GM18870 (cell line): ENCODE measurements around the gene FRMD4B.
A peak's percentile ranks its signal among the peaks of the same experiment; 100 is the strongest.

Experiments
- ATAC-seq: cut with Tn5 transposase; IDR thresholded peaks from one replicate; pipeline ENCODE4 v1.9.1; 2021; ENCODE audit warnings: moderate library complexity; ENCODE audit not compliant: unreplicated experiment

FRMD4B gene

DNA sequence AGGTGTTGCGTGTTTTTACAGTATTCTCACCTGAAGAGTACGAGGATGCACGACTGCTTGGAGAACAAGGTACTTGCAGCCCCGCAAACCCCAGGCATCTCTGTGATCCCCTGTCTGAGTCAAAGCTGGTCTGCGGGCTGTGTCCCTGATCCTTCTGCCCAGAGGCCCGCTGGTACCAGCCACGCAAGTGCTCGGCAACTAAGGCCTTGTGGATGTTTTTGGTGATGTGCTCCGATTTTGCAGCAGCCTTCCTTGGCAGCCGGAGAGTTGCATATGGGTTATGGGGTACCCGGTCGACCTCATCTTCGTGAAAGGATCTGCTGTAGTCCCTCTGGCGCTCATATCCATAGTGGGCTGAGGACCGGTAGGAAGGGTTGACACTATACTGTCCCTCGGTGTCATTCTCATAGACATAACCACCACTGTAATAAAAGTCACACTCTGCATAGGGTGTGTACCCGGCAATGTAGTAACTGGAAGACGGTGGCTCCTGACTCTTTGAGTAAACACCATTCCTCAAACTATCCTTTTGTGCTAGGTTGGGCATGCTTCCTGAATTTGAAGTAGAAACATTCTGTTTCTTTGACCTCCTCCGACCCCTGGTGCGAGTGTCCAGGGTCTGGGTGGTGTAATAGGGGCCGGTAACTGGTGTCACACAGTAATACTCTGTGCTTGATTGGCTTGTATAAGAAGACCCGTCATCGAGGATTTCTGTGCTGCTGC is 204.9 kb downstream of the FRMD4B start:
- ATAC-seq: no peak

DNA sequence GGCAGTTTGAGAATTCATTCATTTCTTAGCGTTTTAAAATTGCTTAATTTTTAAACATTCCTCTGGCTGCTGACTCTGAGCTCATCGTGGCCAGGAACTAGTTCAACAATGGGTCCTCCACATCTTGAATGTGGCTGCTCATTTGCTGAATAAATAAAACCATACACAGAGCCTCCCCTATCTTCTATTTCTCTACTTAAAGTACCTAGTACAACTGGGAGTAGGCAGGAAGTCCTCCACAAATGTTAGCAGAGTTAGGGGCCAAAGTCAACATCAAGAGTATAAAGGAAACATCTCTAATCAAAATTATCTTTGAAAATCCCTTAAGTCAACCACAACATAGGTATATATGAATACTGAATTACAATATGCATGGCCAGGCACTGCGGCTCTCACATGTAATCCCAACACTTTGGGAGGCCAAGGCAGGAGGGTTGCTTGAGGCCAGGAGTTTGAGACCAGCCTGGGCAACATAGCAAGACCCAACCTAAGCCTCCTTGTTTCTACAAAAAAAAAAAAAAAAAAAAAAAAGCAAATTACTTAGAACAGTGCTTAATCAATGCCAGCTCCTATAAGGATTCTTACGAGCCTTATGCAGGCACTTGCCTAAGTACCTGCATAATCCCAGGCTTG is 206.0 kb downstream of the FRMD4B start:
- no peak for ATAC-seq

DNA sequence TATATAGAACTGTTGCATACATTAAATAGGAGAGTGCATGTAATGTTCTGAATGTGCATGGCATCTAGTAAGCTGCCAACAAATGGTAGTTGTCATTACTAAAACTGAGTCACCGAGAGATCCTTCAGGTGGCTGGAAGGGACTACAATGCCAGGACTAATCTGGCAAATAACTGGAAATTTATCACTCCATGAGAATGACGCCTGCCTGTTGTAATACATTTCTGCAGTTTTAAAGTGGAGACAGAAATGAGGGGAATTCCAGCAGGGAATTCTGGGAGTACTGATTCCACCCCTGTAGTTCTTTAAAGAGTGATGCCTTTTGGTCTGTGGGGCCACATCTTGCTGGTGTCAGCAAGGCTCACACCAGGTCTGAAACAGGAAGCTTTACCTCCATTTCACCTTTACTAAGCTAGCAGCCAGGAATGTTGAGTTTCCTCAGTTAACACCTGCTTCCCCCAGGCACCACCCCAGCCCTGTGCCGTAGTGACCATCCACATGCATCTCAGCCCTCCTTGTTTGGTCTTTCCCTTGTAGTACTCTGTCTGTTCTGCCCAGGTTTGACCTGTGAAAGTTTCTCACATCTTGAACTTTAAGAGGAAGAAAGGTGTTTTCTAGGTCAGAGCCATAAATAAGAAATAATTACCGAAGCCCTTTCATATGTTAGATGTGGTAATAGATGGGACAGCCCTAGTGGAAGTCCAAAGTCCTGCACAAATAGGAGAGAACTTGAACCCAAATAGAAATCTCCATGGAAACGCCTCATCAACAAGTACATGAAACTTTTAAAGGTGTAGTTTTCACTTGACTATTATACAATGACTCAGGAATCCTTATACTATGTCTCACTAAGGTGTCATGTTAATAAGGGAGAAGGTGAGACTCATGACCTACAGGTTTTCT is 206.8 kb downstream of the FRMD4B start:
- ATAC-seq: no peak

DNA sequence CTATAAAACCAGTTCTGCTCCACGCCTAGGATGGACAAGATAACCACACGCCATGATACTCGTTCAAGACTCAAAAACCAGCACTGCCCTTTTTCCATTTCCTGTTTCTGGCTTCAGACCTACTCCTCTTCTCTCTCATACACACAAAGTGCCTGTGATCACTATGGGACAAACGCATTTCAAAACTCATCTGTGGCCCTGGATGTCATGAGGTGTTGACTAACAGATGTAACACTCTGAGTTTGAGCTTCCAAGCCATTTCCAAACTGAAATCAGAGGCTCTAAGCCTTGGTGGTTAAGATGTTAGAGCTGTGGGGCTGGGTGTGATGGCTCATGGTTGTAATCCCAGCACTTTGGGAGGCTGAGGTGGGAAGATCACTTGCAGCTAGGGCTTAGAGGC is 207.8 kb downstream of the FRMD4B start:
- no peak for ATAC-seq

DNA sequence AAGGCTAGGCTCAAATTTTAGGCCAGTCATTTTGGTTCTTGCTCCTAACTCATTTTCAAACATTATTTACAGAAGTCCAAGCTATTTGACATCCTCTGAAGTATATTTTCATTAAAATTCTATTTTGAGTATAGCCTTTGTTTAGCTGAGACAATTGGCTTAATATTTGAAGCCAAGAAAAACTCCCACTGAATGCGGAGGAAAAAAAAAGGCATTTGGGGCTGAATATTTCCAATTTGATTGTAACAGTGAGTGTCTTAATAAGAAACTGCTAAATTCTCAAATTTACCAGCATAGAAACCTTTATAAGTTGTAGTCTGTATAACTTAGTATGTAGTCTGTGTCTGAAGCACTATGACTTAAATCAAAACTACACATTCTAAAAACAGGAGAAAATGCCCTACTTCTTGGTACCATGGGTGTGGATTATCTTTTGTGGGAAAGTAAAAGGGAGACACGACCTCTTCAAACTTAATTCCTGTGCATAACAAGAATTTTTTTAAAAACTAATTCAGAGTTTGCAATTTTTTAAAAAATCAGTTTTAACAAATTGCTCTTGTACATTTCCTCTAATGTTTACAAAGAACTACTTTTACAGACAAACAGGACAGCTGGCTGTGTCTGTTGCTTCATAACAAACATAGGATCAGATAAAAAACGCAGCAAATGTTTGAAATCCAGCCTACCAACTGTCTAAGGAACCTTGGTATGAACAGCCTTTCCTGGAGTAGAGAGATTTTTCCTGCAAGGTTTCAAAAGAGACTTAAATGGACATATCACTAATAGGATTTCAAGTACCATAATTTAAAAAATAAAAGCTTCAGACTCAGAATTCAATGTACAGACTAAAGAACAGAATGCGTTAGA is 210.8 kb downstream of the FRMD4B start:
- ATAC-seq: no peak

DNA sequence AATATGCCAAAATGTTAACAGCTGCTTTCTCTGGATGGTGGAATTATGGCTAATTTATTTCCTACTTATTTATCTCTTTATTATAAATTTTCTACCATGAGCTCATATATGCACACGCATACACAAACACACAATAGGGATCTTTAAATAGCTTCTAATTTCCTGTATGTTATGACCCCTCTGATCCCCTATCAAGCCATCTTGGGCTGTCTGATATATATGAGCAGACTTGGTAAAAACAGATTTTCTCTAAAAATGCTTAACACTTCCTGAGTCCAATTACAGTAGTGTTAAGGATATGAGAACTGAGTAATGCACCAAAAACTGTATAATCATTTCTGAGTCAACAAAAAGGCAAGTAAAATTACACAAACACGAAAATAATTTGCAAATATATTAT is 211.4 kb downstream of the FRMD4B start:
- no peak for ATAC-seq

DNA sequence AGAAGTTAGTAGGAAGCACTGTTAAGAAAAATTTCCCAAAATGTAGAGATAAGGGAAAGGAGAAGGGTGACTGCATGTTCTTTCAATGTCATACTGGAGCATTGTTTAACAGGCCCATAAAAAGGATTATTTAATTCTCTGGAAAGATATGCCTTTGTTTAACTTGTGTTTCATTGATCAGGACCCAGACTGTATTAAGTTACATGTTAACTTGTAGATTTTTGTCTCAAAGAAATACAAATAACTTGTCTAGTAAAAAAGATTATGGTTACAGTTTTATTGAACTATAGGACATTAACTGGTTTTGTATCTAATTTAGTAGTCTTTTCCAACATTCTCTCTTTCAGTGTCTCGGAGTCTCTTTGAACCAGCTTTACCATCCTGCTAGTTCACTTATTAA is 213.8 kb downstream of the FRMD4B start:
- ATAC-seq: no peak

DNA sequence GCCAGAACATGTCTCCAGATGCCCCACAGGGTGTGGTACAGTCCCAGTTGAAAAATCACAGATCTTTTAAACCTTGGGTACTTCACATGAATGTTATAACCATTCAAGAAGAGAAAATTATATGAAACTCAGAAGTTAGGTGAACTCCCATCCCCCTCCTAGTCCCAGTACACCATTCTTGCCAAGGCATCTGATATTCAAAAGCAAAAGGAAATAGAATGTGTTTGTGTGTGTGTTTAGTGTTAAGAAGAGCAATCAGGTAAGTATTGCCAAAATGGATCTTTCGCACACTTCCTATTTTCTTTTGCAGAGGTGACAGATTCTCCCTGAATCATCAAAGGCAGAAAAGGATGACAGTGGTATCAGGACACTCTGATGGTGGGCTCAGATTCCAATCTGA is 219.4 kb downstream of the FRMD4B start:
- no peak for ATAC-seq

DNA sequence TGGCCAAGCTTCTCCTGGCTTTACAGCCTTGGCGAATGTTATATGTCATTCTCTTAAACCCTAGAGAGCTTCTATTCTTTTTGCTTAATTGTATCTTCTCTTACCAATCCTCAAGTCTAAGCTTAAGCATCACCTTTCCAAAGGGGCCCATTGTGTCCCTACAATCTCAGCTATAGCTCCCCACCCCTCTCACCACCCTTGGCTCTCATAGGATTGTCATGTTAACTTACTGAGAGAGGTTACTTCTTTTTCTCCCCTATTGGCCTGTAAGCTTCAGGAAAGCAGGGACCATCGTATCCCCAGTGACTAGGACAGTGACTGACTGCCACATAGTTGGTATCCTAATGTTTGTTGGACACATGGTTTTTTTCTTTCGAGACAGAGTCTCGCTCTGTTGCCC is 220.1 kb downstream of the FRMD4B start:
- ATAC-seq: no peak

DNA sequence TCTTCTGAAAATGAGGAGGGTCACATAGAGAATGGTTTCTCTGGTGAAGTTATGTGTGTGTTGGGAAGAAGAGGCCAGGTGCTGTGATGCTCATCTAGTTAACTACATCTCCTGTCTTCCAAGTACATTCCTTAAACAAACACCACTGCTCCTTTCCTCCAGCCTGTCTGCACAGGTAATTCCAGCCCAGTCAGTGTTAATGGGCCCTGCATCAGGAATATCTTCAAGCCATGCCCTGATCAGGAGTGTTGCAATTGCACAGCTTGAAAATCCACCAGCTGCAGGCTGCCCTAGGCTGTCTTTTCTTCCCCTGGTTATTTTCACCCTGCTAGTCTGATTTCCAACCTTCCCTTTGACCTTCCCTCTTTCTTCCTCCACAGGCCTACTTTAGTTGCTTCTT is 221.6 kb downstream of the FRMD4B start:
- no peak for ATAC-seq

DNA sequence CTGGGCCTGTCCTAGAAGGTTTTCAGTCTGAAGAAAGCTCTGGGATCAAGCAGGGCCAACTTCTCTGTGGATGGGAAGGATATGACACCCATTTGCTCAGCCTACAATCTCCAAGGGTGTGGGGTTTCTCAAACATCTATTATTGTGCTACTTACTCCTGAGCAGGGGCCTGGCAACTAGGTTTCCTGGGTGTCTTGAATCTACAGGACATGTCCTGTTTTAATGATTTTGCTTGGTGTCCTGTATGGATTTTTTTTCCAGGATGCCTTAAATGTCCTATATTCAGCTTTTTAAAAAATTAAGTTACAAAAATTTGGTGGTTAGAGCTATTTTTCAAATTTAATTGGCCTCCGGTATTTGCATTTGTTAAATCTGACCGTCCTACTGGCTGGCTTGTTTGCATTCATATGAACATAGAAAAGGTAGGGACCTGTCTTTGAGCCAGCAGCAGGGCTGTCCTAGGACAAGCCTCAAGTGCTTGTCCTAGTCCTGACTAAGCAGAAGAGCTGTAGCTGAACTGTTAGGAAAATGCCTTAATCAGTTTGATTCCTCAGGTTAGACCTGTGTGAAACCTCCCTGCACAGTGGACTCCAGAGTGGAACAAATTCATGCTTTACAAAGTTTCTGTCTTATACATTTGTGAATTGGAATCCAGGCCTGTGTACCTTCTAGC is 223.4 kb downstream of the FRMD4B start:
- ATAC-seq: no peak

DNA sequence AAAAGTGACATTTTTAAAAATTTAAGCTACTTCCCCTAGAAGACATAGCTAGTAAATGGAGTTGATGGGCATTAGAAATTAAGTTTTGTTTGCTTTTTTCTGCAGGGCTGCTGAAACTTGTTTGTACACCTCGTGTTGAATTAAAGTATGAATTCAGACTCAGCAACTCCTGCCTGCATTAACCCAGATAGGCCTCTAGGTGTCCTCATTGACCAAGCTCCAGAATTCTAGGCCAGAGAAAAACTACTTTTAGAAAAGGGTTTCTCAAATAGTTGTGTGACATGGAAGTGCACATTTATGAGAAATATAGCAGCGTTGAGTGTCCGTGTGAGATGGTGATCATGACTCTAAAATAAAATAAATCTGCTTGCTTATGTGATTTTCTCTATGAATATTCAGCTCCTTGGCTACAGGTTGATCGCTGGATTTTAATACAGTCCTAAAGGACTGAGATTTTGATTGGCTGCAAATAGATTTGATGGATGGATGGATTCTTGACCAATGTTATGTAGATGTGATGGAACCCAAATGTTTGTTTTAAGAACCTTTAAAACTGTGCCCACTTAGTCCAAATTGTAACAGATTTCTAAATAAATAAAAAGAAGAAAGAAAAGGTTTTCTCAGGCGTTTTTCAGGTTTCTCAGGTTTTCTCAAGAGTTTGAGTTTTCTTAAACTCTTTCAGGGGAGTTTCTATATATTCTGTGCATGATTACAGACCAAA is 224.1 kb downstream of the FRMD4B start:
- ATAC-seq: peak; percentile 58

DNA sequence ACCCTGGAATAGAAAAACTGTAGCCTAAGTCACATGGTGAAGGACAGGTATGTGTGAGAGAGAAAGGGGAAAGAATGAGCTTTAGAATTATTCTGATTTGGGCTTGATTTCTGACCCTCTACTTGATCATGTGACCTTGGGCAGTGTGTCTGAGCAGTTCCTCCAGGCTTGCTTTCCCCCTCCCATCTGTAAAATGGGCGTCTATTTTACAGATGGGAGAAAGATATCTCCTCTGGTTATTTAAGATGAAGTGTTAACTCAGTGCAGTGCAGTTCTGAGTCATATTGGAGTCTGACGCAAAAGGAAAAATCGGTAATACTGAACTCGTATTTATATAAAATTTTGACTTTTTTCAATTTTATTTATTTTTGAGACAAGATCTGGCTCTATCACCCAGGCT is 225.4 kb downstream of the FRMD4B start:
- no peak for ATAC-seq

DNA sequence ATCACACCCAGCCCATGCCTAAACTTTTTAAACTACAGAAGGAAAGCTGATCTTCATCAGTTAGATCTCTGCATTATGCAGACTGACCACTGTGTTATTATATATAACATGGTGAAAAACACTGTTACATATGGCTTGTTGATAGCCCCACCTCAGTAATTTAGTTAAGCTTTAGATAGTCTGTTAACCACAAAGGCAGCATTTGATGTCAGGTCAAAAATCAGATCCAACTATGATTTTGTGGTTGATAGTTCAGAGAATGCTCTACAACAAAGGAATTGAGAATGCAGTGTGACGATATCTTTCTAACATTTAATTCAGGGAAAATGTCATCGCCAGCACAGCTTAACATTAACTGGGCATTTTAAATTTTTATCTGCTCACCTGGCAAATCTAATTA is 225.8 kb downstream of the FRMD4B start:
- no peak for ATAC-seq

DNA sequence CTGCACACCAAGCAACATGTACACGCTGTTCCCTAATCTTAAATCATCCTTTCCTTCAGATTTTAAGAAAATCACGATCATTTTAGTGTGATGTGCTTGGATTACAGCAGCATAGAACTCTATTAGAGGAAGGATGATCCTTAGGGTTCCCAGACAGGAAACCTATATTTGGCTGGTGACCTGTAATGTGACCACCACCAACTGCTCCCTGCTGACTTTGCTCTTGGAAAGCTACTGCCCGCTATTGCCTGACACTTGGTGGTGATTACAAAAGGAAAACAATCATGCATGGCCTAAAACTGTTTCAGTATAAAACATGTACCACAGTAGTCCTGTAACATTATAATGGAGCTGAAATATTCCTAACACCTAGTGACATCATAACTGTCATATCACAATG is 236.3 kb downstream of the FRMD4B start:
- no peak for ATAC-seq

DNA sequence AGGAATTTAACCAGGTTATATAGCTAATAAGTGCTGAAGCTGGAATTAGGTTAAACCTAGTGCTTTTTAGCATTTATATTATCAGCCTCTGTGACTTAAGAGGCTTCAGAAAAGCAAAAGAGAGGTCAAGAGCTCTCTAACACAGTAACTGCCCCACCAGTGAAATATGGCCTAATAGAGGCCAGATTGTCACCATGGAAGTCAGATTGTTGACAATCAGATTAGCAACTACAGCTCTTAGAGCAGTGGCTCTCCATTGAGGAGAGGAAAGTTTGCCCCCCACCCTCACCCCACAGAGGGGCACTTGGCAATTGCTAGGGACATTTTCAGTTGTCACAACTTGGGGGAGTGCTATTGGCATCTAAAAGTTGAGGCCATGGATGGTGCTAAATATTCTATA is 240.2 kb downstream of the FRMD4B start:
- ATAC-seq: no peak

DNA sequence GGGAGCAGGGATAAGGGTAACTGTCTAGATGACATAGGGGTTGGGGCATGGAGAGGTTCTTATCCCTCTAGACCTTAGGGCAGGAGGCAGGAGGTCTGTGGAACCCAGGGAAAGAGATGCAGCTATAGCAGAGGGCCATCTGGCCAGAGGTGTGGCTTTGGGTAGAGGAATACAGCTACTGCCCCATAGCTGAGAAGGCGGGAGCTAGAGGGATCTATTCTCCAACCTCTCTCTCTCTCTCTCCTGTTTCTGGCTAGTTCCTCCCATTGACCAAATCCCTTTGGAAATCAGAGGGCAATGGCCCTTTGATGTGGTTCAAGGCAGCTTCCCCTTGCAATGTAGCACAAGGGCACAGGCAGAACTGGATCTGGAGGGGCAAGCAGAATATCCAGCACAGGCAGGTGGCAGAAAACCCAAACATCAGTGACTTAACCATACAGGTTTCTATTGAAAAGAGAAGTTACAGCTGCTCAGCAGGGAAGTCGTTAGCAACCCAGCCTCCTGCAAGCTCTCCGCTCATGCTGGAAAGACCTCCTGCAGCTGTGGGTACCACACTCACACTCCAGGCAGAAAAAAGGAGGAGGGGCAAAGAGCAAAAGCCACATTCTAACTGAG is 241.2 kb downstream of the FRMD4B start:
- ATAC-seq: no peak

DNA sequence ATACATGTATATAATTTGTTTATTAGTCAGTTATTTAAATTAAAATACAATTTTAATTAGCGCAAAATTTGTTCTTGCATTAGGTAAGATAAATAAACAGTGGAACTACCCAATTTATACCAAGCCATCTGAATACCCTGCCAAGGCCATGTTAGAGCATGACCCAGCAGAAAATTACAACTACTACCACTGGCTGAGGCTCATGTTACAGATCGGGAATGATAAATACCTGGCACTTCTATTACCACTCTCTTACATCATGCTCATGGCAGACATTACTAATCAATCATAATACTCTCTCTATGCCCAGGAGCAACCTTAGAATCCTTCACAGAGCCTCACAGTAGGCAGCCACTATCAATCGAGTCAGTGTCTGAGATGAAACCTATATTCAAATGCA is 242.3 kb downstream of the FRMD4B start:
- ATAC-seq: no peak

DNA sequence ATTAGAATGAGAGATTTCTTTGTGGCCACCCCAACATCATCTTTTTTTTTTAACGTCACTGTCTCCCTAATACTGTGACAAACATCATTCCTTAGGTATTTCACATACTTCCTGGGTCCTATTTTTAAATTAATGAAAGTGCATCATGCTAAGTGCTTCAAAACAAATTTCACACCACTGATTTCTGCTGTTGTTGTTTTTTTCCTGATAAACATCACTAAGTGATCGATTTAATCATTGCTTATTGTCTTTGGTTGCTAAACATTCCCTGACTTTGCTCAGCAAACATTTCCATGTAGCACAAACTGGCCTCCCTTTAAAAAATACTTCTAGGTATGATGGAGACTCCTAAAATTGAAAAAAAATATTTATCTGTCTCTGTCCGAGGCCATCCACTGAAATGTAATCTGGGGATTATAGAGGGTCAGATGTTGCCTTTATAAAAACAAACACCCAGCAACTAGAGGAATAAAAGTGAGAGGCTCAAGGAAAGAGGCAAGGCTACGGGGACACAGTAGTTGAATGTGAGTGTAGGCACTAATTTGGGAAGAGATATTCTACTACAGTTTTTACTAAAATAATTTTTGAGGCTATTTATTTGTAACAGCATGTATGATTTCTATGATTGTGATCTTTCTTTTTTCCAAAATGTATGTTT is 243.0 kb downstream of the FRMD4B start:
- ATAC-seq: no peak
